Fibroblast of lung (primary cell): ENCODE measurements around the gene NFASC. TPM values are rescaled to one million over a fixed set of nuclear protein-coding genes. Genes with fewer than 3 reads are reported as not detected.

Experiments used
- DNase-seq, 2 donors: peaks; one replicate each; pipeline versions ENCODE4 v3.0.0 to v3.0.0-alpha.2; 2010; ENCODE audit warnings: low read depth in 2 of 2
- H2AFZ ChIP-seq: 2 replicates; pipeline ENCODE4 v1.5.1; 2012; ENCODE audit warnings: low read length, control low read depth, inconsistent platforms
- H3K27ac ChIP-seq: 2 replicates; pipeline ENCODE4 v1.5.1; 2011; ENCODE audit warnings: low read length, control low read depth; ENCODE audit not compliant: insufficient read depth
- H3K27me3 ChIP-seq: 2 replicates; pipeline ENCODE4 v1.5.1; 2011; ENCODE audit warnings: mild to moderate bottlenecking, low read length; ENCODE audit not compliant: control insufficient read depth, insufficient read depth
- H3K36me3 ChIP-seq: 2 replicates; pipeline ENCODE4 v1.5.1; 2011; ENCODE audit warnings: low read length; ENCODE audit not compliant: control insufficient read depth, insufficient read depth
- H3K4me1 ChIP-seq: 2 replicates; pipeline ENCODE4 v1.5.1; 2011; ENCODE audit warnings: low read length; ENCODE audit not compliant: control insufficient read depth, insufficient read depth; ENCODE audit errors: extremely low read depth
- H3K4me2 ChIP-seq: 2 replicates; pipeline ENCODE4 v1.5.1; 2011; ENCODE audit warnings: low read length, control low read depth; ENCODE audit not compliant: insufficient read depth; ENCODE audit errors: extremely low read depth
- H3K4me3 ChIP-seq, 4 experiments: fragments of 200-600 bp in 1 of 4; sonication (generic) in 1 of 4; replicated peaks in 1 of 4; 2 replicates each; pipeline ENCODE4 v1.5.1; 2011 to 2016; ENCODE audit warnings: low read length in 4 of 4, low read depth in 3 of 4, mild to moderate bottlenecking in 3 of 4, control low read depth in 2 of 4, inconsistent platforms in 1 of 4, mixed read lengths in 1 of 4; ENCODE audit not compliant: insufficient read depth in 1 of 4; ENCODE audit errors: control extremely low read depth in 1 of 4
- H3K79me2 ChIP-seq: 2 replicates; pipeline ENCODE4 v1.5.1; 2012; ENCODE audit warnings: mild to moderate bottlenecking, low read length, inconsistent platforms; ENCODE audit not compliant: control insufficient read depth, insufficient read depth
- H3K9ac ChIP-seq: 2 replicates; pipeline ENCODE4 v1.5.1; 2011; ENCODE audit warnings: mild to moderate bottlenecking, low read length, control low read depth; ENCODE audit not compliant: insufficient read depth
- H3K9me3 ChIP-seq: 2 replicates; pipeline ENCODE4 v1.5.1; 2012; ENCODE audit warnings: low read depth, low read length; ENCODE audit not compliant: control insufficient read depth, insufficient read depth
- H4K20me1 ChIP-seq: 2 replicates; pipeline ENCODE4 v1.5.1; 2011; ENCODE audit warnings: low read length; ENCODE audit not compliant: control insufficient read depth, insufficient read depth; ENCODE audit errors: extremely low read depth
- EZH2 ChIP-seq: IDR thresholded peaks from 2 replicates; pipeline ENCODE4 v1.5.1; 2012; ENCODE audit warnings: low read length, control low read depth, mild to moderate bottlenecking; ENCODE audit errors: missing control alignments
- polyA minus RNA-seq: library from RNA; depleted of rRNA, polyadenylated mRNA; stranded (reverse); fragments of >200 nt; gene quantifications from 2 replicates; pipeline ENCODE4 v1.2.3, GENCODE V29; 2011; ENCODE audit warnings: low replicate concordance
- polyA plus RNA-seq, 2 donors: library from polyadenylated mRNA; depleted of rRNA in 1 of 2; stranded (reverse) in 1 of 2; unstranded in 1 of 2; fragments of >200 nt; gene quantifications; 2 replicates each; pipeline ENCODE4 v1.2.1, GENCODE V29; 2011 to 2012; ENCODE audit warnings: missing spikeins in 1 of 2
- total RNA-seq: library from RNA; depleted of rRNA; stranded (reverse); fragments of >200 nt; gene quantifications from 2 replicates; pipeline ENCODE4 v1.2.1, GENCODE V29; 2014
- TF ChIP-seq, protein P1 (sequence below), 2 donors: IDR thresholded peaks in 1 of 2; conservative IDR thresholded peaks in 1 of 2; 1 replicate in 1 of 2; 2 replicates in 1 of 2; pipeline ENCODE4 v1.5.1; 2011 to 2012; ENCODE audit warnings: low read length in 2 of 2, control low read depth in 1 of 2, inconsistent platforms in 1 of 2, low read depth in 1 of 2, mild to moderate bottlenecking in 1 of 2

The NFASC gene
- total RNA-seq: 16.2 and 16.5 TPM in 2 replicates
- polyA plus RNA-seq: 13.4 and 24.8 TPM in 2 replicates
- polyA plus RNA-seq (2012): 15.1 and 23.1 TPM in 2 replicates
- 25.0 and 59.2 TPM in 2 replicates for polyA minus RNA-seq

DNA sequence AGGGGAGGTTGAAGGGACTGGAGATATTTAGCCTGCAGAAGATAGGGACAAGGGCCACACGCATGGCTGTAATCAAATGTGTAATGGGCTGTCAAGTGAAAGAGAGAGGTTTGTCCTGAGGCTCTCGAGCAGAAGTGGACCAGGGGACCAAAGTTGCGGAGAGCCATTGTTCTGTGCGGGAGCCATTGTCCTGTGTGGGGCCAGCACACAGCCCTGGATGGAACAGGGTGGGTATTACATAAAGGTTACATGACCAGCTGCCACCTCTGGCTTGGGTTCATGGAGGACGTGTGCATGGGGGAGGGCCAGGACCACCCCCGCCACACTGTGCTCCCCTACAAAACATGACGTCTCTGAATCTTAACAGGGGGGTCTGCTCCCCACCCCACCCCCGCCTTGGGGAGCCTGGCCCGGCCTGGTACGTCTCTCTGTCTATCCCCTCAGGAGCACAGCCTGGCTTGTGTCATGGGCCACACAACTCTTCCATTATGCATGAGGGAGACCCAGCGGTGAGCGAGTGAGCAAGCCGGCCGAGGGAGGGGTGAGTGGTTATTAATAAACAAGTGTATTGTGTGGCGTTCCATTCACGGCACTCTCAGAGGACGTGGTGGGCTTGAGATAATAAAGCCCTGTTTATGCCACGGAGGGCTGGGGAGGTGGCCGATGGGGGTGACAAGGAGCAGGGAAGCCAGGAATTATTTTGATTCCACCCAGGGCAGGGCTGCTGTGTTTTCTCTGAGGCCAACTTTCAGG, at the start of gene NFASC:
TSS of gene NFASC (plus strand) at position 703 of the 753 bp plus-strand sequence. CDS start 73,454 bp downstream, outside the sequence.
- no peak within 1 kb of the TSS for H3K27ac ChIP-seq
- no peak within 1 kb of the TSS for H3K4me2 ChIP-seq

DNA sequence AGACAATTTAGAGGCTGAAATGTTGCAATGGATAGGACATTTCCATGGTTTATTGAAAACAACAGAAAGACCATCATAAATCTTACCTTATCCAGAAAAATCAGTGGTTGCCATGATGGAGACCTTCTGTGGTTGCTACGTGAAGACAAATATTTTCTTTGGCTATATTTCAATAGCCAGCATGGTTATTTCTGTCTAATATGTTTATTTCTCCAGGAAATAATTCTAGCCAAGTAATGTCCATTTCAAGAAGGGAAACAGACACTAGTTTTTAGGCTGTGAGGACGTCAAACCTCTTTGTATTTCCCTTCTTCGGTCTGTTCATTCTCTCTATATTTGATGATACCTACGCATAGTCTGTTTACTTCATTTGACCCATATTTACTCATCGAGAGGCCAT, 49.2 kb upstream of the NFASC start:
- DNase-seq: peak in 1 of 2 donors; percentile 27
- TF ChIP-seq EZH2: no peak
- TF ChIP-seq, protein P1, sequence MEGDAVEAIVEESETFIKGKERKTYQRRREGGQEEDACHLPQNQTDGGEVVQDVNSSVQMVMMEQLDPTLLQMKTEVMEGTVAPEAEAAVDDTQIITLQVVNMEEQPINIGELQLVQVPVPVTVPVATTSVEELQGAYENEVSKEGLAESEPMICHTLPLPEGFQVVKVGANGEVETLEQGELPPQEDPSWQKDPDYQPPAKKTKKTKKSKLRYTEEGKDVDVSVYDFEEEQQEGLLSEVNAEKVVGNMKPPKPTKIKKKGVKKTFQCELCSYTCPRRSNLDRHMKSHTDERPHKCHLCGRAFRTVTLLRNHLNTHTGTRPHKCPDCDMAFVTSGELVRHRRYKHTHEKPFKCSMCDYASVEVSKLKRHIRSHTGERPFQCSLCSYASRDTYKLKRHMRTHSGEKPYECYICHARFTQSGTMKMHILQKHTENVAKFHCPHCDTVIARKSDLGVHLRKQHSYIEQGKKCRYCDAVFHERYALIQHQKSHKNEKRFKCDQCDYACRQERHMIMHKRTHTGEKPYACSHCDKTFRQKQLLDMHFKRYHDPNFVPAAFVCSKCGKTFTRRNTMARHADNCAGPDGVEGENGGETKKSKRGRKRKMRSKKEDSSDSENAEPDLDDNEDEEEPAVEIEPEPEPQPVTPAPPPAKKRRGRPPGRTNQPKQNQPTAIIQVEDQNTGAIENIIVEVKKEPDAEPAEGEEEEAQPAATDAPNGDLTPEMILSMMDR (conservative IDR thresholded peaks at IDR 0.05 in 1 of 2, IDR thresholded peaks at IDR 0.05 in 1 of 2; ENCODE audit: low read depth in 1 of 2, low read length in 2 of 2): no peak
- no peaks in the 10 kb centered on the region for H4K20me1 ChIP-seq

More for the DNA sequence above, at the start of gene NFASC:
- no peak within 1 kb of the TSS for H3K9ac ChIP-seq
- no peaks in the 10 kb centered on the region for H3K4me1 ChIP-seq
- no peak for TF ChIP-seq EZH2
- H3K4me3 ChIP-seq: no peak within 1 kb of the TSS
- no peak for DNase-seq
- no peaks in the 10 kb centered on the region for H3K36me3 ChIP-seq
- H3K79me2 ChIP-seq: peaks cover 3% of the 10 kb centered on the region
- H4K20me1 ChIP-seq: peaks cover 2% of the 10 kb centered on the region
- no peaks in the 10 kb centered on the region for H3K27me3 ChIP-seq
- no peaks in the 10 kb centered on the region for H3K9me3 ChIP-seq
- H2AFZ ChIP-seq: no peak within 1 kb of the TSS

DNA sequence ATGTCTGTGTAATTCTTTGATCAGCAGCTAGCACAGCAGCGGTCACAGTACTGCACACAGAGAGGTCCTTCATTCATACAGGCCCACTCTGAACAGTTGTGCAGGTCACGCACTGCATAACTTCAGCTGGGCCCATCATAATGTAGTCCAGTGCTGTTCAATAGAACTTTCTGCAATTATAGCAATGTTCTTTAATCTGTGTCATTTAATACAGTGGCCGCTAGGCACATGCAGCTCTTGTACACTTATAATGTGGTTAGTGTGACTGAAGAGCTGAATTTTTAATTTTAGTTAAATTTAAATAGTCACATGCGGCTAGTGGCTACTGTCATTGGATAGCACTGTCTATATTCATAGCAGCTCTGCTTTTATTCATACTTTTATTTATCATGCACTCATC, 48.7 kb upstream of the NFASC start:
- Histone ChIP-seq H3K4me2 (no peak overlapping the region), H3K9ac (no peak overlapping the region), H4K20me1 (no peaks in the 10 kb centered on the region), H3K4me1 (no peaks in the 10 kb centered on the region), H3K79me2 (no peaks in the 10 kb centered on the region), H3K27me3 (peaks cover 3% of the 10 kb centered on the region), H3K36me3 (no peaks in the 10 kb centered on the region), H3K9me3 (no peaks in the 10 kb centered on the region), H3K27ac (no peak overlapping the region), H2AFZ (no peak overlapping the region), H3K4me3 (no peak overlapping the region)
- TF ChIP-seq EZH2: no peak
- TF ChIP-seq, protein P1 (conservative IDR thresholded peaks at IDR 0.05 in 1 of 2, IDR thresholded peaks at IDR 0.05 in 1 of 2; ENCODE audit: low read depth in 1 of 2, low read length in 2 of 2): no peak
- no peak for DNase-seq

More for the DNA sequence above, 49.2 kb upstream of the NFASC start:
- no peaks in the 10 kb centered on the region for H3K4me1 ChIP-seq
- no peak overlapping the region for H3K4me2 ChIP-seq
- H3K36me3 ChIP-seq: no peaks in the 10 kb centered on the region
- no peak overlapping the region for H2AFZ ChIP-seq
- H3K4me3 ChIP-seq: no peak overlapping the region
- no peak overlapping the region for H3K27ac ChIP-seq
- H3K27me3 ChIP-seq: peaks cover 3% of the 10 kb centered on the region
- H3K9me3 ChIP-seq: no peaks in the 10 kb centered on the region
- H3K79me2 ChIP-seq: no peaks in the 10 kb centered on the region
- H3K9ac ChIP-seq: no peak overlapping the region
